HG03196 (cell line): ENCODE results near the gene LRP3.

Source experiments
- ATAC-seq: cut with Tn5 transposase; IDR thresholded peaks from one replicate; pipeline ENCODE4 v1.9.1; 2021; ENCODE audit not compliant: unreplicated experiment

Gene LRP3

DNA sequence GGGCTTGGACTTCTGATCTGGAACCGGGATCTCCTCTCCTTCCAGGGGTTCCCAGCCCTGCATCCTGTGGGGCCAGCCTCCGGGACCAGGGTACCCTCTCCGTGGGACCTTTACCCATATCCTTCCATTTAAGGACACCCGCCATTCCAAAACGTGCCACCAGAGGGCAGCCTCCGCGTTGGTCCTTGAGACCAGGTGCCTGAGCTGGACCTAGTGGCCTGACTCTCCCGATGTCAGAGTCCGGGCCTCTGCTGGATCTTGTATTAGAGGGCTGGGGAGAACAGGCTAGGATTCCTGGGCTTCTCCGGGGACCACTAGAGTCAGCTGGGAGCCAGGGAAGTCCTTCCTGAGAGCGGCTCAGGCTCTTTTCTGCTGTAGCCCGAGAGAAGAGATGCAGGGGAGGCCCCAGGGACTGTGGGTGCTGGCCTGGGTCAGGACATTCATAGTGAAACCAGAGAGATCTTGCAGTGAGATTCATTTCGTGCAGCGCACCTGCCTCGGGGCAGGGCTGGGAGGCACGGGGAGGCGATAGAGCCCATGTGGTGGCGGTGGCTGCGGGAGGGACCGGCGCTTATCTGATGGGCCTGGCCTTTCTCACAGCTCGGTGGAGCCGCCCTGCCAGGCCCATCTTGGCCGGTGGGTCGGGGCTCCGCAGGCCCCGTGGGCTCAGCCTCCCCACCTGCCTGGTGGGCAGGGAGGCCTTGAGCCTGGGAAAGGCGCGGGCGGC, 41.3 kb downstream of the LRP3 start:
- peak; percentile 74 for ATAC-seq

DNA sequence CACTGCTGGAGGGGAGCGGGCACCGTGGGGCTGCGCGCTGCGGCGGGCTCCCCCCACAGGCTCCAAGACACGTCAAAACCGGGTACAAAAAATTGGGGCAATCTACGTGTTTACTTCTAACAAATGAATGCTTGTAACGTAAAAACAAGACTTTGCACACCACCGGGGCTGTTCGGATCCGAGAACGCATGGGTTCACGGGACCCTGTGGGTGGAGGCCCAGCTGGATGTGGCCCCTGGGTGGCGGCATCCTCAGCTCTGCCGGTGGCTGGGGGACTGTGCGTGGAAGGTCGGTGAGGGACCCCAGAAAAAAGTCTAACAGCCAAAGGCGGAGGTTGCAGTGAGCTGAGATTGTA, 41.8 kb downstream of the LRP3 start:
- no peak for ATAC-seq

DNA sequence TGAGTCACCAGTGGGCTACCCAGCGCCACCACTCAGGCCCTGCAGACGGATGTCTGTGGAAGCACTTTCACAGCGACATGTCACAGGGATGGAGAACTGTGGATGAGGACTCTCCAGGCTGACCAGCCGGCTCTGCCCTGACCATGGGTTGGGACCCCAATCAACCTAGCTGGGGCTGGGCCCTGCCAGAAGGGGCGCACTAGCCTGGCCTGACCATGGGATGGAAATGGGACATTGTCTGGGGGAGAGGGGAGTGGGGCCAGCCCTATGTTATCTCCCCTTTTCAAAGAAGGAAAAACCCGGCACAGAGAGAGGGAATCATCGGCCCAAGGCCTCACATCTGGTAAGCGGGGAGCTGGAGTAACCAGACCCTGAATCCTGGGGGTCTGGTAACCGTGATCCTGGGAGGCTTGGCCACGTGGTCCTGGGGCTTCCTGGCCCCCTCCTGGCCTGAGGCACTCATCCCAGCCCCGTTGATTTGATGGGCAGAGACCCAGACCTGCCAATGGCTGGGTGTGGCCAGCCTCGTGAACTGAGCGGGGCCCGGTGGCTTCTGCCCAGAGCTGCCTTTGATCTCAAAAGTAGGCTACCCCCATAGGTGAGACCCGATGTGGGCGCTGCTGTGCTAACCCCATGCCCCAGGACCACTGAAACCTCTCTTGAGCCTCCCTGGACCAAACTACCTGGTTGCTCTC, 42.7 kb downstream of the LRP3 start:
- no peak for ATAC-seq

DNA sequence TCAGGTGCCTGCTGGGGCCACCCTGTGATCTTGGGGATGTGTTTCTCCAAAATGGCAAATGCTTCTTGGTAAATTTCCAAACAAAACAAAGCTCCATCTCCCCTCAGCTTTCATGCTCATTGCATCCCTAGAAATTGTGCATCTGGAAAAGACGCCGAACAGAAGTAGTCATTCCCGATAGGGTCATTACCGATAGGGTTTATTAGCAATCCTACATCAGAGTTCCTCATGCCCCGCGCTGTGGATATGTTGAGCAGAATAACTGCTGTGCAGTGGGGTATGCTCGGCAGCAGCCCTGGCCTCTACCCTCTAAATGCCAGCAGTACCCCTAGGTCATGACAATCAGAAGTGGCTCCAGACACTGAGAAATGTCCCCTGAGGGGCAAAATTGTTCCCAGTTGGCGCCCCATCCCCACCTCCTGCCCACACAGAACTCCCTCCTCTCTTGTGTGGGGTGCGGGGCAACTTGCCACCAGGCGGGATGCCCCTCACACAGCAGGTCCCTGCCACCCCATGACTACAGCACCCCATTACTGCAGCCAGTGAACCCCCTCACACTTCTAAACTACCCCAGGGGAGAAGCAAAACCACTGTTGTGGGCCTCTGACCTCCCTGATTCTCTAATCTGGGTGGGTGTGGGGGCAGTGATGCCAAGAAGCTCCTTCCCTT, 44.5 kb downstream of the LRP3 start:
- ATAC-seq, result no peak

DNA sequence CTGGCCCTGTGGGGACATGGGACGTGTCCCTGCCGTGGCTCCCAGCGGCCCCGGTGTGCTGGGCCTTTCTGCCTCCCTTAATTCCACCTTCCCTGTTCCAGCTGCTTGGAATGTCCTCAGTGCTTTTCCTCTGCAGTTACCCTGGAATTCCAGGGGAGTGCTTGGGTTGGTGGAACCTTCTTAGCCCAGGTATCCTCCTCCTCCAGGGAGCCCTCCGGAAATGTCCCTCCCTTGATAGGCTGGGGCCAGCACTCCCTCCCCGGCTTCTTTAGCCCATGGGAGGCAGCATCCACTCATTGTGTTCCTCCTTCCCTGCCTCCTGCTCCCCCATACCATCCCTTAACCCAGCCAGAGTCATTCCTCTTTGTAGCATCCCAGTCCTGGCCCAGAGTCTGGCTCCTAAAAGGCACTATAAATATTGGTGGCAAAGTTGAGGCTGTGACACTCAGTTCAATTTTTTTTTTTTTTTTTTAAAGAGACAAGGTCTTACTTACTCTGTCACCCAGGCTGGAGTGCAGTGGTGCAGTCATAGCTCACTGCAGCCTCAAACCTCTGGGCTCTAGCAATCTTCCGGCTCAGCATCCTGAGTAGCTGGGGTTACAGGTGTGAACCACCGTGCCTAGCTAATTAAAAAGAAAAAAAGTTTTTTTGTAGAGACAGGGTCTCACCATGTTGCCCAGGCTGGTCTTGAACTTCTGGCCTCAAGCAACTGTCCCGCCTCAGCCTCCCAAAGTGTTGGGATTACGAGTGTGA, 45.3 kb downstream of the LRP3 start:
- no peak for ATAC-seq

DNA sequence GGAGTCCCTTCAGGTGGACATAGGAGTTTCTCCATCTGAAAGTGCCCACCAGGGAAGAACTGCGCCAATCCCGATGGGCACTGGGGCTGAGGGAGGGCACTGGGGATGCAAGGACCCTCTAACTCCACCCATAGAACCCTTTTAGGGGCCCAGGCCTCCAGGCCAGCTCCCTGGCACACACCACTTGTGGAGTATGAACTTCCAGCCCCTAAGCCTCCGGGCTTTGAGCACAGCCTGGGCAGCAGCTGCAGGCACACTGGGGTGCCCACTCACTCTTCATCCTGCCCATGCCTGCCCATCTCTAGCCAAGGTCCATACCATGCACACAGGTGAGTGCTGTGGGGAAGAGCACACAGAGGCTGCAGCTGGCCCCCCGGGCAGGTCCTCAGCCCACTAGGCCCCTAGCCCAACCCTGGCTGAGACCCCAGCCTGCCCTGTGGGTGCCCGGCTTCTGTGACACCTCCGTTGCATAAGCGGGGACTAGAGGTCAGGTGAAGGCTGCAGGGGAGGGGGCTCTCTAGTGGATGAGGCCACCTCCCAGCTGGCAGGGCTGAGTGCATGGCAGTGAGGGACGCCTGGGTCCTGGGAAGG, 46.1 kb downstream of the LRP3 start:
- ATAC-seq, result no peak

DNA sequence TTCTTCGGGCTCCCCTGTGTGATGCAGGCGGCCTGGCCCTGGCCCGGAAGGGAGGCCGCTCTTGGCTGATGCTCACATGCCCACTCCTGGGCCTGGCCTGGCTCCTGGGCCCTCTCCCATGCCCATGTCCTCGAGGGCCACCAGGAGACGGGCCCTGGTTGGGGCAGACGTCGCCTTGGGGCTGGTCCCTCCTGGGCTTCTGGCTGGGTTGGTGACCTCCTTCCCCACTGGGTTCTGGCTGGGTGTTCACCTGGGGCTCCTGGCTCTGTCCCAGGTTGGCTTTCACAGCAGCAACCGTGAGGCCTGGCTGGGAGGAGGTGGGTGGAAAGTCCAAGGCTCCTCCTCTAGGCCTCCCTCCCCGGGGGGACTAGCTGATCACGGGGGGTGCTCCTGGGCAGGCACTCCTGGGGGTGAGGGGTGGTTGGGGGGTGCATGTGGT, 47.0 kb downstream of the LRP3 start:
- ATAC-seq, result no peak

DNA sequence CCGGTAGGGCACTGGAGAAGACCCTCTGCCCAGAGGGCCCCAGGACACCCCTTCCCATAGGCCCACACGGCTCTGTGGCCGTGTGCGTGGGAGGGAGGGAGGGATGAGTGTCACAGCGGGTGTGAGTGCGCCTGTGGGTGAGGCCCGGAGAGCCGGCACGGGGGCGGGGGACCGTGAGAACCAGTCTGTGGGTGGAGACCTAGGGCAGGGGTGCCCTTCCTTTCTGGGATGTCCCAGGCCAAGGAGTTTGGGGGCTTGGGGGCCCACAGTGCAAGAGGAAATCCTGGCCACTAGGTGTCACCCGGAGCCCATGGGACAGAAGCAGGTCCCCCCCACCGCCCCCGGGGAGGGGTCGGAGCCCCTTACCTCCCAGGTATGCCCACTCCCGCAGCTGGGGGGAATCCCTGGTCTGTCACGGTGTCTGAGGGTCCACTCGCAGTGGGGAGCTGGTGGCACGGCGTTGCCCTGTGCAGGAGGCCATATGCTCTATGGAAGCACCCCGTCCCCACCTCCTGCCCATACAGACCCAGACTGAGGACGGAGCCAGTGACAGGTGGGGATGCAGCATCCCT, 47.5 kb downstream of the LRP3 start:
- no peak for ATAC-seq

DNA sequence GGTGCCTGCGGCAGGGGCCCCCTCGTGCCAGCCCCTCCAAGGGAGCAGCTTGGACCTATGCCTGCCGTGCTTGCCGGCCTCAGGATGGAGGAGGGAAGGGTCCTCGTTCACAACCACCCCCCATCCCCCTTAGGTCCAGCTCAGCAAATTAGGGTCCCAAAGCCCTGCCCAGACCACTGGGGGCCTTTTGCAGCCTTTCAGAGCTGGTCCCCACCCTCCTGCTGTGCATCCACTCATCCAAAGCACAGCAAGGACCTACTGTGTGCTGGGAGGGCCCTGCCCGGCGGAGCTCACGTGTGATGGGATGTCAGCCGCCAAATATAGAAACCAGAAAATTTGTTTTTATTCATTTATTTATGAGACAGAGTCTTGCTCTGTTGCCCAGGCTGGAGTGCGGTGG, 48.0 kb downstream of the LRP3 start:
- ATAC-seq, result no peak

DNA sequence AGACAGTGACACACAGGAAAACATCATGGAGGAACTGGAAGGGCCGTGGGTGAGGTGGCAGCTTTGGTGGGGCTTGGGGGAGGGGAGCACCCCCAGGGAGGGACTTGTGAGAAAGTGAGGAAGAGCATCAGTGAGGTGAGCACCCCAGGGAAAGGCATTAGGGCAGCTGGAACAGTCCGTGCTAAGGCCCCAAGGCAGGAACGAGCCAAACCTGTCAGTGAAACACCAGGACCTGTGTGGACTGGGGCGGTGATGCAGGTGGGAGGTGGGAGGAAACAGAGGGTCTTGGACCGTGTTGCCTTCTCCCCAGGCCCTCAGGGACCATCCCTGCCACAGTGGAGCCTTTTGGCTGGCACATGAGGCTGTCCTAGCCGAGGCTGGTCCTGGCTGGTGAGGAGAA, 48.8 kb downstream of the LRP3 start:
- ATAC-seq, result no peak

DNA sequence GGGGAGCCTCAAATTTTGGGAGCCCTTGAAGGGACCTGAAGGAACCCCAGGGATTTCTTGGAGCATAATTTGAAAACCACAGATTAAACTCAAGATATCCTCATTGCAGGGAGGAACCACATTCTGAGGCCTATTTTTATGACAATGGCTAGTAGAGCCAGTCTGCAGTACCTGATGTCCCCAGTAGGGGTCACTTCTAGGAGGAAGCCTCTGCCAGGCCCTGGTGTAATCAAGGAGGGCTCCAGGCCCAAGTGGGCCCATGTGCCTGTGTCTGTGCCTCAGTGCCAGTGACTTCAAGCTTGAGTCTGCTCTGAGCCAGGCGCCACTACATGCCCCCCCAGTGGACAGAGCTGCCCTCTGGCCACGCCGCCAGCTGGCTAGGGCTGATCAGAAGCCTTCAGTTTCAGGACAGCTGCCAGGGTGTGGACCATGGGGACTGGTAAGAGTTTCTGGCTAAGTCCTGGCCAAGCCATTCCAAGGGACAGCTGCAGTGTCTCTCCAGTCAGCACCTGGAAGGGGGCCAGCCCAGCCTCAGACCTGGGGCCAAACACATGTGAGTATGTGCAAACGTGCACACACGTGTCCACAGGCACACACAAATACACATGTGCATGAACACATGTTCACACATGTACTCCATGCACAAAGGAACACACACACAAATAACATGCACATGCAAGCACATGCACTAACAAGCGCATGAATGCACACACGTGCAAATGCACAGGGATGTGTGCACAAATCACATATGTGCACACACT, 52.0 kb downstream of the LRP3 start:
- ATAC-seq, result no peak

DNA sequence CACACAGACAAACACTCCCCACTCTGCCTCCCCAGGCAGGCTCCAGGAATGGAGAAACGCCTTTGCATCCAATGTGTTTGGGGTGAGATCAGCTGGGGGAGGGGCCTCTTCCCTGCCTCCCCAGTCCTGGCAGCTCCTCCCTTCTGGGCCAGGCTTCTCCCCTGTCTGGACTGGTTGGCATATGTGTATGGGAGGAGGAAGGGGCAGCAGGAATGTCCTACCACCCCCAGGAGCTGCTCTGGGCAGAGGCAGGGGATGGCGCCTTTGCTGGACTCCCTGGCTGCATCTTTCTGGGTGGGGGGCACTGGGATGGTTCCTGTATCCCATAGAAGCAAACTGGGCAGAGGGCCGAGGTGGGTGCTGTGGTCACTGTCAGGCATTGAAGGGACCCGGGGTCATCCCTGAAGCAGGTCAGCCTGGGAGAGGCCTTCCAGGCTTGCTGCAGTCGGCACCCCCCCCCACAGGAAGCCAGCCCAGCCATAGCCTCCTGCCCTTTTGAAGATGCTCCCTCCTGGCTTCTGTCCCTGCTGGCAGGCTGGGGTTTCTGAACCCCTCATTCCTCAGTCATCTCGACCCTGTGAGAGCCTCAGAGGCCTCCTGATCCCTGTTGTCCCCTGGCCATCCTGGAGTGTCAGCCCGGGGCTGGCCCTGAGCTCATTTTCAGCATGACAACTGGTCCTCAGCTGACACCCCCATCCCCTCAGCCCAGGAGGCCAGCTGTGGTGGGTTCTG, 52.7 kb downstream of the LRP3 start:
- no peak for ATAC-seq

DNA sequence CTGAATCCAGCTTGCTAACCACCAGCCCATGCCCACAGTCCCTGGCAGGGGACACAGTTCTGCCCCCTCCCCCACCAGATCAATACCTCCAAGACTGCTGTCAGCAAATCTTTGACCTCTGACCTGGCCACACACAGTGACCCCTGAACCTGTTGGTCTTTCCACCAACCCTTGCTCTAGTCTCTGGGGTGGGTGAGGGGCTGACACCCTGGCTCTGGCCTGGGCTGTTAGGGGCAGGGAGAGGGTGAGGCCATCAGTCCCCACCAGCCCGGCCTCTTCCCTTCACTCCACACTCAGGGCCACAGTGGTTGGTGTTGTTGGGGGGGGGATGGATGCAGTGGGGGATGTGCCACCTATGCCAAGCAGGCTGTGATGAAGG, 53.3 kb downstream of the LRP3 start:
- ATAC-seq, result no peak

DNA sequence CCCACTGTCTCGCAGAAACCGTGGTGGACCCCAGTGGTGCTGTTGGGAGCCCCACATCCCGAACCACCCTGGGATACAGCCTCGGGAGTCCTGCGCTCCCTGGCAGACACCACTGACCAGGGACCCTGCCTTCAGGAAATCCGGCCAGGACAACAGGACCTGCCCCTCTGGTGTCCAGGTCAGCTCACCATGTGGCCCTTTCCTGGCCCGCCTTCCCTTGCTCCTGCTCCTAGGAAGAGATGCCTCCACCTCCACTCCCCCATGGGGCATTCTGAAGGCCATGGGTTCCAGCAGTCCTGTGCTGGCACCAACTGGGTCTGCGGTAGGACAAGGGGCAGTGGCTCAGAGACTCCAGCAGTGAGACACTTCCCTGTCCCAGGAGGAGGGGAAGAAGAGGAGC, 54.0 kb downstream of the LRP3 start:
- no peak for ATAC-seq

DNA sequence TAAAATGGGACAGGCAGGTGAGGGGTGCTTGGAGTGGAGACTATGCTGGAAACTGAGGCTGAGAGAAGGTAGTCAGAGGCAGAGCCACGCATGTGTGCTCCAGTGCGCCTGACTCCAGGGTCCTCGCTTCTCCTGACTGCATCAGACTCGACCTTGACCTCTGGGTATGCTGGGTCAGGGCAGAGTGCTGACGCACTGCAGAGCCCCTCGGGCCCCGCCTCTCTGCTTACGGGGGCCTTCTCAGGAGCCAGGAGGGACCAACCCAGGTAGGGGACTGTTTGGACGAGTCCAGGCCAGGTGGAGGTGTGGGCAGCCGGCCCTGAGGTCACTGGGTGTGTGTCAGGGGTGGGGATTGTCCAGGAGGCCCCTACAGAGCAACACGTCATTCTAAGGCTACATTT, 54.4 kb downstream of the LRP3 start:
- ATAC-seq, result no peak

DNA sequence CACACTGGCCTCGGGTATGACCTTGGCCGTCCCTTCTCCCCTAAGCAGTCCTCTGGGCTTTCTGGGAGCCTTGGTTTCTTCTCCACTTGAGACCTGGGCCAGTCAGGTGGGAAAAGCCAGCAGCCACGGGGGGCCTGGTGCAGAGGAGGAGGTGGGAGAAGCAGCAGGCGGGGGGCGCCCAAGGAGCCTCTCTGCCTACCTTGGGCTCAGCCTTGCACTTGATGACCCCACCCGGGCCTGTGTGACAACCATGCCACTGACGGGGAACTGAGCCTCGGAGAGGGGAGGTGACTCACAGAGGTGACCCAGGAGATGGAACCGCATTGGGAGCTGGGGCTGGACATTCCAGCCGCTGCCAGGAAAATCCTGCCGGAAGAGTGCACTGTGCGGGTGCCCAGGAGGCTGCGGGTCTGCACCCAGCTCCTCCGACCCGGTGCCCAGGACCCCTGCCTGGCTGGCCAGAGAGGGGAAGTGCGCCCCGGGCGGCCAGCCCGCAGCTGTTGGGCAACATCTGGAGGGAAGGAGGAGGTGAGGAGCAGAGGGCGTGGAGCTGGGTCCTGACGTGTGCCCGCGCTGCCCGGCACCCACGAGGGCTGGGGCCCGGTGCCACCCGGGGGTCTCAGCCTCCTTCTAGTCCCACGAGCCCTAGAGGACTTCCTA, 55.0 kb downstream of the LRP3 start:
- no peak for ATAC-seq

DNA sequence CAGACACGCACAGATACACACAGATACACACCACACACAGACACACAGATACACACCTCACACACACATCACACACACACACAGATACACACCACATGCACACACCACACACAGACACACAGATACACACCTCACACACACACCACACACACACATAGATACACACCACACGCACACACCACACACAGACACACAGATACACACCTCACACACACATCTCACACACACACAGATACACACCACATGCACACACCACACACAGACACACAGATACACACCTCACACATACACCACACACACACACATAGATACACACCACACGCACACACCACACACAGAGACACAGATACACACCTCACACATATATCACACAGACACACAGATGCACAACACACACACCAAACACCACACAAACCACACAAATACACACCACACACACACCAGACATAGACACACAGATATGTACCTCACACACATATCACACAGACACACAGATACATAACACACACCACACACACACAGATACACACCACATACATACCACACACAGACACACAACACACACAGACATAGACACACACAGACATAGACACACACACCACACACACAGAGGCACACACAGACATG, 55.7 kb downstream of the LRP3 start:
- no peak for ATAC-seq

DNA sequence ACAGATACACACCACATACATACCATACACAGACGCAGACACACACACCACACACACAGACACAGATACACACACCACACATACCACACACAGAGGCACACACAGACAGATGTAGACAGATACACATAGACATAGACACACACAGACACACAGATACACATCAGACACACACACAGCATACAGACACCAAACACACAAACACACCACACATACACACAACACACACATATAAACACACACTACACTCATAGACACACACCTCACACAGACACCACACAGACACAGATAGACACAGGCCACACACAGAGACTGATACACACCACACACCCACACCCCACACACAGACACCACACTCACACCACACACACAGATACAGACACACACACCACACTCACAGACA, 56.4 kb downstream of the LRP3 start:
- ATAC-seq, result no peak

DNA sequence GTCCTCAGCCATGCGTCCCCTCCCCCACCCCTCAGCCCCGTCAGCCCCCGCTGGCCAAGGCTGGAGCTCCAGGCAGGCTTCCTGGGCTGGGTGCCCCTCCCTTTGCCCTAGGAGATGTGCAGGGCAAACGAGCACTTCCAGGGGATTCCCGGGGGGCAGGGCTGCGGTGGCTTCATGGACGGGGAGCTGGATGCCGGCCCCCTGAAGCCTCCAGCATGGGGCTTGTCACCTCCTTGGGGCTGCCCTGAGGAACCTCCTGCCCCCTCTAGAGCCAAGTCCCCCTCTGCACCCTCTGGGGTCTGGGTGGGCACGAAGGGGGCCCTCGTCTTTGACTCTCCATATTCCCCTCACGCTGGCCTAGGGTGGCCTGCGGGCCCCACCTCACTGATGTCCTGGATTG, 56.9 kb downstream of the LRP3 start:
- ATAC-seq, result no peak
